ENCODE measurements around the gene GBX1. TPM values are rescaled to one million over a fixed set of nuclear protein-coding genes. Genes with fewer than 3 reads are reported as not detected.

The GBX1 gene
- total RNA-seq, 2 experiments from 2014 or later, result not detected

Other genes starting within 250 kb of the GBX1 start
- gene KCNH2, start 189.4 kb downstream of the GBX1 start, total RNA-seq, result under 1 TPM; 0.23 to 0.29 TPM
- gene NOS3, start 176.7 kb downstream of the GBX1 start, total RNA-seq, result 1 to 10 TPM; 5.4 to 6.2 TPM
- gene ATG9B, start 143.2 kb downstream of the GBX1 start, total RNA-seq, result 10 to 100 TPM; 12.6 to 14.0 TPM
- 10 to 100 TPM; 41.4 to 47.5 TPM for gene ABCB8, start 139.2 kb downstream of the GBX1 start, total RNA-seq
- gene ASIC3, start 119.2 kb downstream of the GBX1 start, total RNA-seq, result 1 to 10 TPM; 3.7 to 5.8 TPM
- 10 to 100 TPM in 1 of 2 experiments, 1 to 10 TPM in 1; 9.9 to 10.4 TPM for gene CDK5, start 109.8 kb downstream of the GBX1 start, total RNA-seq
- 10 to 100 TPM; 42.7 to 46.1 TPM for gene SLC4A2, start 108.1 kb downstream of the GBX1 start, total RNA-seq
- gene FASTK, start 86.9 kb downstream of the GBX1 start, total RNA-seq, result 10 to 100 TPM; 54.0 to 59.4 TPM
- gene TMUB1, start 84.2 kb downstream of the GBX1 start, total RNA-seq, result 10 to 100 TPM; 59.7 to 64.2 TPM
- 10 to 100 TPM; 20.6 to 22.0 TPM for gene AGAP3, start 81.2 kb downstream of the GBX1 start, total RNA-seq
- not detected for gene ASB10, start 19.6 kb upstream of the GBX1 start, total RNA-seq
- gene H2BK1, start 42.8 kb upstream of the GBX1 start, total RNA-seq, result not detected
- gene ABCF2, start 59.5 kb upstream of the GBX1 start, total RNA-seq, result 10 to 100 TPM; 48.1 to 56.2 TPM
- gene CHPF2, start 64.8 kb upstream of the GBX1 start, total RNA-seq, result 10 to 100 TPM; 23.7 to 27.3 TPM
- gene SMARCD3, start 81.0 kb upstream of the GBX1 start, total RNA-seq, result 1 to 10 TPM; 8.2 to 8.9 TPM
- gene NUB1, start 174.1 kb upstream of the GBX1 start, total RNA-seq, result 10 to 100 TPM; 41.0 to 42.5 TPM
- gene WDR86, start 242.3 kb upstream of the GBX1 start, total RNA-seq, result under 1 TPM; 0.25 TPM